ENCODE data around the gene THTPA. TPM values are rescaled to one million over a fixed set of nuclear protein-coding genes. Genes with fewer than 3 reads are reported as not detected.

THTPA gene
- total and polyA plus RNA-seq, 2 of the 13 experiments (the other 11 are each of a cell fraction or from before 2014, with no cell fraction given), result 7.4 to 8.7 TPM

DNA sequence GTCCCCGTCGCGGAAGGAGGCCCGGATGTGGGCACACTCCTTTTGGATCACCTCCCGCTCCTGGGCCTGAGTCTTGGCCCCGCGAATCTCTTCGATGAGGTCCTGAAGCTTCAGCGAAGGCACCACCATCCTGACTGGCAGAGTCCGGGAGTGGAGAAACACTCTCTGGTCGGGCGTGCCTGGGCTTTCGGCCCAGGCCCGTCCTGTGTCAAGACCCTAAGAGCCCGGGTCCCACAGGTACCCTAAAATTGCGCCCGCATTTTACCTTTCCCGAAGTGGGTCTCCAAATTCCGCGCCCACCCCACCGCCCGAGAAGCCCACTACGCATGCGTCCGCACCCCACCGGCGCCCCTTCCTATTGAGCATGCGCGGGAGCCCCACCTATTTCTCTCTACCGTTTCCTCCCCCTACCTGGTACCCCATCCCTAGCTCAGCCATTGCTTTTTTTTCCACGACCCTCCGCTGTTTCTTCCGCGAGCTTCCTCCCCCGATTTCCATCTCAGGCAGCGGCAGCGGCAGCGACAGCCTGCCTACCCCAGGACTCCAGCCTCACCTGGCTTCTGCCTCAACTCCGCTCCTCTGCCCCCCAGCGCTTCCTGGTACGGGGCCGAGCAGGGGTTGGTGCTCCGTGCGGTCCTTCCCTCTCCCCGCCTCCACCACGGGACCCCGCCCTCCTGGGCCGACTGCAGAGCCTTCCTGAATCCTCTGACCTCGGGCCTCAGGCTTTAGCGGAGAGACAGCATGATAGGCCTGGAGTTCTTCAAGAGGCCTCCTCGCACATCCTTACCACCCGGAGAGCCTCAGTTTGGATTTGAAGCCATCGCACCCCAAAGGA lies 11.3 kb downstream of the THTPA start, which contains the start of gene AP1G2 (continued):
- TF ChIP-seq RXRB (CRISPR knock-in tag; IDR thresholded peaks at IDR 0.05; ENCODE audit: borderline replicate concordance) (peak; percentile 91; the same call in 1 of the 2 replicates), ZFP90 (CRISPR knock-in tag; IDR thresholded peaks at IDR 0.05; ENCODE audit: borderline replicate concordance) (peak; percentile 73), ZSCAN29 (CRISPR knock-in tag; conservative IDR thresholded peaks at IDR 0.05) (peak; percentile 90), ZKSCAN5 (CRISPR knock-in tag; IDR thresholded peaks at IDR 0.05) (peak; percentile 91), ZNF878 (CRISPR knock-in tag; IDR thresholded peaks at IDR 0.05) (no peak), HNRNPLL (IDR thresholded peaks at IDR 0.05; ENCODE audit: low read depth, low read length, poor library complexity, severe bottlenecking) (peak; percentile 86), ZNF616 (CRISPR knock-in tag; IDR thresholded peaks at IDR 0.05; ENCODE audit: low read depth) (peak; percentile 95), ISL2 (CRISPR knock-in tag; IDR thresholded peaks at IDR 0.05) (peak; percentile 36), ELF3 (CRISPR knock-in tag; IDR thresholded peaks at IDR 0.05) (peak; percentile 100), RCOR2 (CRISPR knock-in tag; IDR thresholded peaks at IDR 0.05) (peak; percentile 67; the same call in 1 of the 2 replicates), ZFP1 (CRISPR knock-in tag; IDR thresholded peaks at IDR 0.05) (no peak; the same call in 1 of the 2 replicates), ZFX (CRISPR knock-in tag; IDR thresholded peaks at IDR 0.05; ENCODE audit: low read depth) (peak; percentile 99), KLF12 (CRISPR knock-in tag; IDR thresholded peaks at IDR 0.05; ENCODE audit: borderline replicate concordance) (peak; percentile 80; the same call in 1 of the 2 replicates), FIP1L1 (IDR thresholded peaks at IDR 0.05; ENCODE audit: borderline replicate concordance, insufficient read depth, low read depth, low read length) (peak; percentile 99; the same call in 1 of the 2 replicates), SP1 (IDR thresholded peaks at IDR 0.05) (no peak), SP1 (CRISPR knock-in tag; IDR thresholded peaks at IDR 0.05) (peak; percentile 91)
- TF ChIP-seq, protein P1, sequence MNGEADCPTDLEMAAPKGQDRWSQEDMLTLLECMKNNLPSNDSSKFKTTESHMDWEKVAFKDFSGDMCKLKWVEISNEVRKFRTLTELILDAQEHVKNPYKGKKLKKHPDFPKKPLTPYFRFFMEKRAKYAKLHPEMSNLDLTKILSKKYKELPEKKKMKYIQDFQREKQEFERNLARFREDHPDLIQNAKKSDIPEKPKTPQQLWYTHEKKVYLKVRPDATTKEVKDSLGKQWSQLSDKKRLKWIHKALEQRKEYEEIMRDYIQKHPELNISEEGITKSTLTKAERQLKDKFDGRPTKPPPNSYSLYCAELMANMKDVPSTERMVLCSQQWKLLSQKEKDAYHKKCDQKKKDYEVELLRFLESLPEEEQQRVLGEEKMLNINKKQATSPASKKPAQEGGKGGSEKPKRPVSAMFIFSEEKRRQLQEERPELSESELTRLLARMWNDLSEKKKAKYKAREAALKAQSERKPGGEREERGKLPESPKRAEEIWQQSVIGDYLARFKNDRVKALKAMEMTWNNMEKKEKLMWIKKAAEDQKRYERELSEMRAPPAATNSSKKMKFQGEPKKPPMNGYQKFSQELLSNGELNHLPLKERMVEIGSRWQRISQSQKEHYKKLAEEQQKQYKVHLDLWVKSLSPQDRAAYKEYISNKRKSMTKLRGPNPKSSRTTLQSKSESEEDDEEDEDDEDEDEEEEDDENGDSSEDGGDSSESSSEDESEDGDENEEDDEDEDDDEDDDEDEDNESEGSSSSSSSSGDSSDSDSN (CRISPR knock-in tag; IDR thresholded peaks at IDR 0.05), result peak; percentile 94
- TF ChIP-seq, protein P2, sequence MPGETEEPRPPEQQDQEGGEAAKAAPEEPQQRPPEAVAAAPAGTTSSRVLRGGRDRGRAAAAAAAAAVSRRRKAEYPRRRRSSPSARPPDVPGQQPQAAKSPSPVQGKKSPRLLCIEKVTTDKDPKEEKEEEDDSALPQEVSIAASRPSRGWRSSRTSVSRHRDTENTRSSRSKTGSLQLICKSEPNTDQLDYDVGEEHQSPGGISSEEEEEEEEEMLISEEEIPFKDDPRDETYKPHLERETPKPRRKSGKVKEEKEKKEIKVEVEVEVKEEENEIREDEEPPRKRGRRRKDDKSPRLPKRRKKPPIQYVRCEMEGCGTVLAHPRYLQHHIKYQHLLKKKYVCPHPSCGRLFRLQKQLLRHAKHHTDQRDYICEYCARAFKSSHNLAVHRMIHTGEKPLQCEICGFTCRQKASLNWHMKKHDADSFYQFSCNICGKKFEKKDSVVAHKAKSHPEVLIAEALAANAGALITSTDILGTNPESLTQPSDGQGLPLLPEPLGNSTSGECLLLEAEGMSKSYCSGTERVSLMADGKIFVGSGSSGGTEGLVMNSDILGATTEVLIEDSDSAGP (CRISPR knock-in tag; IDR thresholded peaks at IDR 0.05; ENCODE audit: borderline replicate concordance), result peak; percentile 96
- TF ChIP-seq, protein P3, sequence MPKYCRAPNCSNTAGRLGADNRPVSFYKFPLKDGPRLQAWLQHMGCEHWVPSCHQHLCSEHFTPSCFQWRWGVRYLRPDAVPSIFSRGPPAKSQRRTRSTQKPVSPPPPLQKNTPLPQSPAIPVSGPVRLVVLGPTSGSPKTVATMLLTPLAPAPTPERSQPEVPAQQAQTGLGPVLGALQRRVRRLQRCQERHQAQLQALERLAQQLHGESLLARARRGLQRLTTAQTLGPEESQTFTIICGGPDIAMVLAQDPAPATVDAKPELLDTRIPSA (CRISPR knock-in tag; IDR thresholded peaks at IDR 0.05; ENCODE audit: borderline replicate concordance), result no peak
- TF ChIP-seq, protein P4, sequence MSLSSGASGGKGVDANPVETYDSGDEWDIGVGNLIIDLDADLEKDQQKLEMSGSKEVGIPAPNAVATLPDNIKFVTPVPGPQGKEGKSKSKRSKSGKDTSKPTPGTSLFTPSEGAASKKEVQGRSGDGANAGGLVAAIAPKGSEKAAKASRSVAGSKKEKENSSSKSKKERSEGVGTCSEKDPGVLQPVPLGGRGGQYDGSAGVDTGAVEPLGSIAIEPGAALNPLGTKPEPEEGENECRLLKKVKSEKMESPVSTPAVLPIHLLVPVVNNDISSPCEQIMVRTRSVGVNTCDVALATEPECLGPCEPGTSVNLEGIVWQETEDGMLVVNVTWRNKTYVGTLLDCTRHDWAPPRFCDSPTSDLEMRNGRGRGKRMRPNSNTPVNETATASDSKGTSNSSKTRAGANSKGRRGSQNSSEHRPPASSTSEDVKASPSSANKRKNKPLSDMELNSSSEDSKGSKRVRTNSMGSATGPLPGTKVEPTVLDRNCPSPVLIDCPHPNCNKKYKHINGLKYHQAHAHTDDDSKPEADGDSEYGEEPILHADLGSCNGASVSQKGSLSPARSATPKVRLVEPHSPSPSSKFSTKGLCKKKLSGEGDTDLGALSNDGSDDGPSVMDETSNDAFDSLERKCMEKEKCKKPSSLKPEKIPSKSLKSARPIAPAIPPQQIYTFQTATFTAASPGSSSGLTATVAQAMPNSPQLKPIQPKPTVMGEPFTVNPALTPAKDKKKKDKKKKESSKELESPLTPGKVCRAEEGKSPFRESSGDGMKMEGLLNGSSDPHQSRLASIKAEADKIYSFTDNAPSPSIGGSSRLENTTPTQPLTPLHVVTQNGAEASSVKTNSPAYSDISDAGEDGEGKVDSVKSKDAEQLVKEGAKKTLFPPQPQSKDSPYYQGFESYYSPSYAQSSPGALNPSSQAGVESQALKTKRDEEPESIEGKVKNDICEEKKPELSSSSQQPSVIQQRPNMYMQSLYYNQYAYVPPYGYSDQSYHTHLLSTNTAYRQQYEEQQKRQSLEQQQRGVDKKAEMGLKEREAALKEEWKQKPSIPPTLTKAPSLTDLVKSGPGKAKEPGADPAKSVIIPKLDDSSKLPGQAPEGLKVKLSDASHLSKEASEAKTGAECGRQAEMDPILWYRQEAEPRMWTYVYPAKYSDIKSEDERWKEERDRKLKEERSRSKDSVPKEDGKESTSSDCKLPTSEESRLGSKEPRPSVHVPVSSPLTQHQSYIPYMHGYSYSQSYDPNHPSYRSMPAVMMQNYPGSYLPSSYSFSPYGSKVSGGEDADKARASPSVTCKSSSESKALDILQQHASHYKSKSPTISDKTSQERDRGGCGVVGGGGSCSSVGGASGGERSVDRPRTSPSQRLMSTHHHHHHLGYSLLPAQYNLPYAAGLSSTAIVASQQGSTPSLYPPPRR (CRISPR knock-in tag; IDR thresholded peaks at IDR 0.05; ENCODE audit: borderline replicate concordance), result peak; percentile 32; the same call in 1 of the 2 replicates

Measured in HepG2 (cell line).